Islet of Langerhans (tissue), 1 donor: ENCODE measurements around the gene TP73.

Experiments
- FAIRE-seq: peaks from one replicate; lab custom pipeline; 2011; peaks lifted over from hg19 to GRCh38; lab: Jason Lieb, UNC

TP73 gene

GRCh38 chr1:3770047-3770765, 117.9 kb downstream of the TP73 start:
- FAIRE-seq: no peak

DNA sequence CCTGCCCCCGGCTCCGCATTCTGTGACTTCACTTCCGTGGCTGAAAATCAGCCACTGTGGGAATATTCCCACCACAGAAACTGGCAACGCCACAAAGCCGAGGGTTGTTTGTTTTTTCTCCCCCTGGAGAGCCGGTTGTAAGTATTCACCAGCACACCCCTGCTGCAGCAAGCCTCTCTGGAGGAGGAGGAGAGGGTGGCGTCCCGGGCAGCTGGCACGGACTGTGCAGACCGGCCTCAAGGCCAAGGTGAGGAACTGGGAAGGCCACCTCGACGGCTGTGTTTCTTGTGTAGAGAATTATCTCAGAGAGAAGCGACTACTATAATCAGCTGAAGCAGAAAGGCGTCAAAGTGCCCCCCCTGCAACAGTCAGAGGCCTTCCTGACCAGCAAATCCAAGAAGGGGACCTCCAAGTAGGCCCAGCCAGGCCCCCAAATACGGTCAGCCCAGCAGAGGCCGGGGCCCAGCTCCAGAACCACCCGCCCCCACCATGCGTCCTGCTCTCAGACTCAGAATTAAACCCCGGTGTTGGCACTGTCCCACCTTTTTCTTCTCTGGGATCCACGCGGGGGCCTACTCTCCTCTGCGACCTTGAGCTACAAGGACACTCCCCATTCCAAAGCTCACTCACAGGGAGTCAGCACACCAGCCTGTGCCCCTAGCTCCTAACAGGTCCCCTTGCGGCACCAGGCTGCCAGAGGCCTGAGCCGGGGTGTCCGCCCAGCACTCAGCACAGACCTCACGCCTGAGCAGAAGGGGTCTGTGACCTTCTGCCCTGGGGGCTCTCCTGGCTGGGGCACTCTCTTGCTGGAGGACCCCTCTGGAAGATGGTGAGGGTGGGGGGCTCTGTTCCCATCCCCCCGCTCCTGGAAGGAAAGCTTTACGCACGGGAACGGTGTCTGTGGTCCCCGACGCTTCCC, 119.1 kb downstream of the TP73 start:
- FAIRE-seq: no peak

GRCh38 chr1:3772027-3772714, 119.9 kb downstream of the TP73 start:
- no peak for FAIRE-seq

- FAIRE-seq: no peak
These were observed 120.6 kb downstream of the TP73 start, which contains the start of gene SMIM1 for GRCh38 chr1:3772715-3773571. Gene SMIM1 (plus strand): TSS chr1:3772749. CDS start chr1:3775374, 2,625 bp downstream.

- FAIRE-seq: no peak
These were observed 121.4 kb downstream of the TP73 start for GRCh38 chr1:3773572-3774275.

DNA sequence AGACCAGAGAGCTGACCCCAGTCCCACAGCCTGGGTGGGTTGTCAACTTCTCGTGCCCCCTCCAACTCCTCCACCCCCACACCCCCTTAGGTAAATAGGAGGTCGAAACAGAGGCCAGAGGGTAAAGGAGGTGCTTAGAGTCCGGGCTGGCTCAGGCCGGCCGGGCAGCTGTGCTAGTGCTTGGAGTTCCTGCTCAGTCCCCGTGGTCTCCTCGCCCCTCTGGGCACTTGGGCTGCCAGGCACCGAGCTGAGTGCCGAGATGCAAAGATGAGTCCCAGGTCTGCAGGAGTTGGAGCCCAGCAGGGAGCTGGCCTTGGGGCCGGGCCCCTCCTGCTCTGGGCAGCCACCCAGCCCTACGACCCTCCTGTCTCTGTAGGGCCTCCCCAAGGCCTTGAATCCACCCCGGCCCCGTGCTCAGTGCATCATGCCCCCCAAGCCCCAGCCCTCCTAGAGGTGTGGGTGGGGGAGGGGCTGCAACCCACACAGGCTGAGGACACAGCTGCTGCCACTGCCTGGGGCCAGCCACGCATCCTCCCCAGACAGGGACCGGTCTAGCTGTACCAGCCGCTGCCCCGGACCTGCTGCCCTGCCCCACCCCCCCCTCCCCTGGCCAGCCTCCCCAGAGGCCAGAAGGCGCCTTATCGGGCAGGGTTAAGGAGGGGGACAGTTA, 122.1 kb downstream of the TP73 start:
- no peak for FAIRE-seq

GRCh38 chr1:3774946-3775489, 122.7 kb downstream of the TP73 start:
- no peak for FAIRE-seq

GRCh38 chr1:3775490-3776230, 123.3 kb downstream of the TP73 start:
- no peak for FAIRE-seq

GRCh38 chr1:3776231-3776961, 124.1 kb downstream of the TP73 start:
- no peak for FAIRE-seq

GRCh38 chr1:3777078-3777547, 124.8 kb downstream of the TP73 start:
- FAIRE-seq: no peak

GRCh38 chr1:3777647-3778589, 125.6 kb downstream of the TP73 start:
- FAIRE-seq: no peak

GRCh38 chr1:3778590-3779264, 126.4 kb downstream of the TP73 start:
- no peak for FAIRE-seq

DNA sequence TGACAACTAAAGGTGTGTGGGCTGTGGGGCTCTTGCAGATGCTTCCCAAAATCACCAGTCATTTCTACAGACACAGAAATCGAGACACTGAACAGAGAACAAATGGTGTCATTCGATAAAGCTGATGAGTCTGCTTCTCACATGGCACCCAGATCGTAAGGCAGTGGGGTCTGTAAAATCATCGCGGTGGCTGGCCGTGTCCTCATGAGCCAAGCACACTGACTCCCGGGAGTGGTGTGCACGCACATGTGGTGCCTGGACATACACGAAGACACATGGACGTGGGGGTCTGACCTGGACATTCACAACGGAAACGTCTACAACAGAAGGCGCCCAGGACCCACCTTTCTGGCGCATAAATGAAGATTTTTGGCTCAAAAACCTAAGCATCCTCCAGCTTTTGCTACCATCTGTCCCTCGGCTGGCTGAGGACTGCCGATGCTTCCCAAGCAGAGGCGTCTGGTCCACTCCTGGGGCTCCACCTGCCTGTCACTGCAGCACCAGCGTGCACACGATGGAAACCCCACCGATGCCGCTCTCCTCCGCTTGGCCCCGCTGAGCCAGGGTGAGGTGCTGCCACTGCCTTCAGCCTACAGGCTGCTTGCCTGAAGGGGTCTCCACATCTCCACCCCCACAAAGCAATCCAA, 127.1 kb downstream of the TP73 start:
- no peak for FAIRE-seq

- no peak for FAIRE-seq
These were observed 127.6 kb downstream of the TP73 start for GRCh38 chr1:3779912-3780416.

DNA sequence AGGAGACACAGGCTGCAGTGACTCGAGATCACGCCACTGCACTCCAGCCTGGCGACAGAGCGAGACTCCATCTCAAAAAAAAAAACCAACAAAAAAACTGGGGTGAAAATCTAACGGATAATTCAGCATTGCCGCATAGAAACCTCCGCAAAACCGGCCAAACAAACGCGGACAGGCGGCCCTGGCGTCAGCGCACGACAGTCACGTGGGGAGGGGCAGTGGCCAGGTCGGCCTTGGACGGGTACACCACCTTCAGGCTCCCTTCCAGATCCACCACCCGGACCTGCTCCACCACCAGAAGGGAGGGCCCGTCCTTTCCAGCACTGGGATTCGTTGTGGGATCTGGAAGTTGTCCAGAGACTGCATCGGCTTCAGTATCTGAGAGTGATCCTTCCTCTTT, 128.6 kb downstream of the TP73 start:
- no peak for FAIRE-seq
